Measurements from ENCODE around the gene PI16. TPM values are rescaled to one million over a fixed set of nuclear protein-coding genes. Genes with fewer than 3 reads are reported as not detected.

Gene PI16
- total and polyA plus RNA-seq, 4 donors = 0.12 to 0.25 (median 0.24) TPM; not detected in 1

DNA sequence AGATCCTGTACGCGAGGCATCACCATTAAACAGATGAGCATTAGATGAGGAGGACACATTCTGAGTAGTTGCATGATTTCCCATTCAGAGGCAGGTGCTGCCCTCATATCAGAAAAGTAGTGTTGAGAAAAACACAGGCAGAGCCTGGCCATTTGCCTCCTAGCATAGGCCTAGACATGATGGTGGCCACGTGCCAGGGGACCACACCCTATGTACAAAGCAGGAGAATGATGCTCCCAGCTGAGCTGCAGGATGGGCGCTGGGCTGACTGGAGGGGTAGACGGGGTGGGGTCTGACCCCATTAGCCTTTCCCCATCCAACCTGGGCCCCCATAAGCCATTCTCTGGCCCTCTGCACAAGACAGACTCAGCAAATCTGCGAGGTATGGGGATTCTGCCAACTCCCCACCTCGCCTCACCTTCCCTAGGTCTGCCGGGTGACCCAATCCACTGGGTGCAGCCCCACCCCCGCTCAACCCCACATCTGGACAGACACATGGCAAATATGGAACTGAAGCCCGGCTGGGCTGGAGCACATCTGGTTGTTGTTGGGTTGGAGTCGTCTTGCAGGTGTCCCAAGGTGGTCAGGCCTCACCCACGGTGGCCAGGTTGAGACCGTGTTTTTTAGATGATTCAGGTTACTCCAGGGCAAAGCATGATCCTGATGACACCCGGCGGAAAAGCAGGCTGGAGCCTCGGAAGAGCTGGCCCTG is 13.9 kb downstream of the PI16 start:
- H3K27ac ChIP-seq (ENCODE audit: low read depth in 1 of 2, low read length in 2 of 2) = no peak overlapping the region
- H3K4me1 ChIP-seq (ENCODE audit: control insufficient read depth in 4 of 4, insufficient read depth in 4 of 4, low read length in 3 of 4) = no peaks in the 10 kb centered on the region
- no peak overlapping the region for H3K9ac ChIP-seq (ENCODE audit: low read depth in 1 of 2, low read length in 2 of 2)
- 93% methylated on average over 16 of the region's 16 CpGs for WGBS
- H3K4me3 ChIP-seq (ENCODE audit: low read depth in 1 of 3, low read length in 3 of 3) = no peak overlapping the region
- H3K36me3 ChIP-seq (ENCODE audit: control insufficient read depth in 4 of 4, insufficient read depth in 3 of 4, low read depth in 1 of 4, low read length in 3 of 4) = peaks cover 32 to 61% (median 48%) of the 10 kb centered on the region in 4 donors
- no peak for TF ChIP-seq SP1 (IDR thresholded peaks at IDR 0.05)
- TF ChIP-seq GABPA (IDR thresholded peaks at IDR 0.05 in 1 of 2, conservative IDR thresholded peaks at IDR 0.05 in 1 of 2) = no peak
- no peak for TF ChIP-seq RXRA (IDR thresholded peaks at IDR 0.05)
- TF ChIP-seq NR2F2 (IDR thresholded peaks at IDR 0.05) = no peak
- TF ChIP-seq, protein P1, sequence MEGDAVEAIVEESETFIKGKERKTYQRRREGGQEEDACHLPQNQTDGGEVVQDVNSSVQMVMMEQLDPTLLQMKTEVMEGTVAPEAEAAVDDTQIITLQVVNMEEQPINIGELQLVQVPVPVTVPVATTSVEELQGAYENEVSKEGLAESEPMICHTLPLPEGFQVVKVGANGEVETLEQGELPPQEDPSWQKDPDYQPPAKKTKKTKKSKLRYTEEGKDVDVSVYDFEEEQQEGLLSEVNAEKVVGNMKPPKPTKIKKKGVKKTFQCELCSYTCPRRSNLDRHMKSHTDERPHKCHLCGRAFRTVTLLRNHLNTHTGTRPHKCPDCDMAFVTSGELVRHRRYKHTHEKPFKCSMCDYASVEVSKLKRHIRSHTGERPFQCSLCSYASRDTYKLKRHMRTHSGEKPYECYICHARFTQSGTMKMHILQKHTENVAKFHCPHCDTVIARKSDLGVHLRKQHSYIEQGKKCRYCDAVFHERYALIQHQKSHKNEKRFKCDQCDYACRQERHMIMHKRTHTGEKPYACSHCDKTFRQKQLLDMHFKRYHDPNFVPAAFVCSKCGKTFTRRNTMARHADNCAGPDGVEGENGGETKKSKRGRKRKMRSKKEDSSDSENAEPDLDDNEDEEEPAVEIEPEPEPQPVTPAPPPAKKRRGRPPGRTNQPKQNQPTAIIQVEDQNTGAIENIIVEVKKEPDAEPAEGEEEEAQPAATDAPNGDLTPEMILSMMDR (IDR thresholded peaks at IDR 0.05; ENCODE audit: low read depth, low read length, missing input control) = no peak
- no peak for TF ChIP-seq FOXA2 (IDR thresholded peaks at IDR 0.05)
- TF ChIP-seq RAD21 (IDR thresholded peaks at IDR 0.05) = no peak
- TF ChIP-seq JUND (IDR thresholded peaks at IDR 0.05) = no peak
- no peak for TF ChIP-seq EGR1 (IDR thresholded peaks at IDR 0.05; ENCODE audit: low read depth in 2 of 2)
- no peak for TF ChIP-seq HNF4A (conservative IDR thresholded peaks at IDR 0.05)
- TF ChIP-seq, protein P2, sequence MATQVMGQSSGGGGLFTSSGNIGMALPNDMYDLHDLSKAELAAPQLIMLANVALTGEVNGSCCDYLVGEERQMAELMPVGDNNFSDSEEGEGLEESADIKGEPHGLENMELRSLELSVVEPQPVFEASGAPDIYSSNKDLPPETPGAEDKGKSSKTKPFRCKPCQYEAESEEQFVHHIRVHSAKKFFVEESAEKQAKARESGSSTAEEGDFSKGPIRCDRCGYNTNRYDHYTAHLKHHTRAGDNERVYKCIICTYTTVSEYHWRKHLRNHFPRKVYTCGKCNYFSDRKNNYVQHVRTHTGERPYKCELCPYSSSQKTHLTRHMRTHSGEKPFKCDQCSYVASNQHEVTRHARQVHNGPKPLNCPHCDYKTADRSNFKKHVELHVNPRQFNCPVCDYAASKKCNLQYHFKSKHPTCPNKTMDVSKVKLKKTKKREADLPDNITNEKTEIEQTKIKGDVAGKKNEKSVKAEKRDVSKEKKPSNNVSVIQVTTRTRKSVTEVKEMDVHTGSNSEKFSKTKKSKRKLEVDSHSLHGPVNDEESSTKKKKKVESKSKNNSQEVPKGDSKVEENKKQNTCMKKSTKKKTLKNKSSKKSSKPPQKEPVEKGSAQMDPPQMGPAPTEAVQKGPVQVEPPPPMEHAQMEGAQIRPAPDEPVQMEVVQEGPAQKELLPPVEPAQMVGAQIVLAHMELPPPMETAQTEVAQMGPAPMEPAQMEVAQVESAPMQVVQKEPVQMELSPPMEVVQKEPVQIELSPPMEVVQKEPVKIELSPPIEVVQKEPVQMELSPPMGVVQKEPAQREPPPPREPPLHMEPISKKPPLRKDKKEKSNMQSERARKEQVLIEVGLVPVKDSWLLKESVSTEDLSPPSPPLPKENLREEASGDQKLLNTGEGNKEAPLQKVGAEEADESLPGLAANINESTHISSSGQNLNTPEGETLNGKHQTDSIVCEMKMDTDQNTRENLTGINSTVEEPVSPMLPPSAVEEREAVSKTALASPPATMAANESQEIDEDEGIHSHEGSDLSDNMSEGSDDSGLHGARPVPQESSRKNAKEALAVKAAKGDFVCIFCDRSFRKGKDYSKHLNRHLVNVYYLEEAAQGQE (IDR thresholded peaks at IDR 0.05) = no peak
- TF ChIP-seq FOXA1 (IDR thresholded peaks at IDR 0.05) = no peak
- DNase-seq (ENCODE audit: low spot score) = peak; percentile 62
- no peaks in the 10 kb centered on the region for H3K9me3 ChIP-seq (ENCODE audit: control insufficient read depth in 4 of 4, low read length in 3 of 4)
- H3K27me3 ChIP-seq (ENCODE audit: control insufficient read depth in 4 of 4, insufficient read depth in 4 of 4, low read length in 3 of 4) = no peaks in the 10 kb centered on the region

DNA sequence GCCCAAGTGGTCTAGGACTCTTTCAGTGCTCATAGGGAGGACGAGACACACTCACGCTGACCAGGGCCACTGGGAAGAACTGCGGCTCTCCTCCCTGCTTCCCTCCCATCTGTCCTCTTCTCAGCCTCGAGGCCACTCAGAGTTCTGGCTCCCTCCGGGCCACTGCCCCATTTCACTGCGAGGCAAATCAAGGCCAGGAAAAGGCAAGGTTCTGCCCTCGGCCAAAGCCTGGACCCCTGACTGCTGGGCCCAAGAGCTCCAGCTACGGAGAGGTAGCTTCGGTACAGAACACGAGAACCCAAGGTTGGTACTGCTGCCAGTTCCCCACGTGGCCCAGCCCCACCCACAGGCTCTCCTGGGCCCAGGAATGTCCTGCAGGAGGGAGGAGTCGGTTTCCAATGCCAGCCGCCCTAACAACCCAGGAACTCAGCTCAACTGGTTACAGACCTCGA is 14.7 kb downstream of the PI16 start:
- no peak overlapping the region for H3K9ac ChIP-seq (ENCODE audit: low read depth in 1 of 2, low read length in 2 of 2)
- H3K4me3 ChIP-seq (ENCODE audit: low read depth in 1 of 3, low read length in 3 of 3) = no peak overlapping the region
- TF ChIP-seq JUND (IDR thresholded peaks at IDR 0.05) = no peak
- no peak for TF ChIP-seq RAD21 (IDR thresholded peaks at IDR 0.05)
- TF ChIP-seq, protein P2 (IDR thresholded peaks at IDR 0.05) = no peak
- TF ChIP-seq, protein P3, sequence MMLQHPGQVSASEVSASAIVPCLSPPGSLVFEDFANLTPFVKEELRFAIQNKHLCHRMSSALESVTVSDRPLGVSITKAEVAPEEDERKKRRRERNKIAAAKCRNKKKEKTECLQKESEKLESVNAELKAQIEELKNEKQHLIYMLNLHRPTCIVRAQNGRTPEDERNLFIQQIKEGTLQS (IDR thresholded peaks at IDR 0.05) = no peak
- no peak for TF ChIP-seq NR2F2 (IDR thresholded peaks at IDR 0.05)
- TF ChIP-seq, protein P4, sequence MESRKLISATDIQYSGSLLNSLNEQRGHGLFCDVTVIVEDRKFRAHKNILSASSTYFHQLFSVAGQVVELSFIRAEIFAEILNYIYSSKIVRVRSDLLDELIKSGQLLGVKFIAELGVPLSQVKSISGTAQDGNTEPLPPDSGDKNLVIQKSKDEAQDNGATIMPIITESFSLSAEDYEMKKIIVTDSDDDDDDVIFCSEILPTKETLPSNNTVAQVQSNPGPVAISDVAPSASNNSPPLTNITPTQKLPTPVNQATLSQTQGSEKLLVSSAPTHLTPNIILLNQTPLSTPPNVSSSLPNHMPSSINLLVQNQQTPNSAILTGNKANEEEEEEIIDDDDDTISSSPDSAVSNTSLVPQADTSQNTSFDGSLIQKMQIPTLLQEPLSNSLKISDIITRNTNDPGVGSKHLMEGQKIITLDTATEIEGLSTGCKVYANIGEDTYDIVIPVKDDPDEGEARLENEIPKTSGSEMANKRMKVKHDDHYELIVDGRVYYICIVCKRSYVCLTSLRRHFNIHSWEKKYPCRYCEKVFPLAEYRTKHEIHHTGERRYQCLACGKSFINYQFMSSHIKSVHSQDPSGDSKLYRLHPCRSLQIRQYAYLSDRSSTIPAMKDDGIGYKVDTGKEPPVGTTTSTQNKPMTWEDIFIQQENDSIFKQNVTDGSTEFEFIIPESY (IDR thresholded peaks at IDR 0.05) = no peak
- TF ChIP-seq EGR1 (IDR thresholded peaks at IDR 0.05; ENCODE audit: low read depth in 2 of 2) = no peak
- TF ChIP-seq, protein P1 (IDR thresholded peaks at IDR 0.05; ENCODE audit: low read depth, low read length, missing input control) = no peak
- TF ChIP-seq YY1 (IDR thresholded peaks at IDR 0.05) = no peak
- TF ChIP-seq, protein P5, sequence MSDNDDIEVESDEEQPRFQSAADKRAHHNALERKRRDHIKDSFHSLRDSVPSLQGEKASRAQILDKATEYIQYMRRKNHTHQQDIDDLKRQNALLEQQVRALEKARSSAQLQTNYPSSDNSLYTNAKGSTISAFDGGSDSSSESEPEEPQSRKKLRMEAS (IDR thresholded peaks at IDR 0.05) = no peak
- no peak for TF ChIP-seq HNF4G (IDR thresholded peaks at IDR 0.05)
- TF ChIP-seq HNF4A (conservative IDR thresholded peaks at IDR 0.05) = no peak
- no peak for TF ChIP-seq RXRA (IDR thresholded peaks at IDR 0.05)
- DNase-seq (ENCODE audit: low spot score) = no peak
- H3K27me3 ChIP-seq (ENCODE audit: control insufficient read depth in 4 of 4, insufficient read depth in 4 of 4, low read length in 3 of 4) = no peaks in the 10 kb centered on the region
- no peaks in the 10 kb centered on the region for H3K9me3 ChIP-seq (ENCODE audit: control insufficient read depth in 4 of 4, low read length in 3 of 4)
- H3K4me1 ChIP-seq (ENCODE audit: control insufficient read depth in 4 of 4, insufficient read depth in 4 of 4, low read length in 3 of 4) = no peaks in the 10 kb centered on the region
- 90% methylated on average over 14 of the region's 14 CpGs for WGBS
- peaks cover 35 to 69% (median 55%) of the 10 kb centered on the region in 4 donors for H3K36me3 ChIP-seq (ENCODE audit: control insufficient read depth in 4 of 4, insufficient read depth in 3 of 4, low read depth in 1 of 4, low read length in 3 of 4)
- H3K27ac ChIP-seq (ENCODE audit: low read depth in 1 of 2, low read length in 2 of 2) = no peak overlapping the region
